Measurements from ENCODE around the gene ARPC5L. TPM values are rescaled to one million over a fixed set of nuclear protein-coding genes. Genes with fewer than 3 reads are reported as not detected.
A peak's percentile ranks its signal among the peaks of the same experiment; 100 is the strongest.

The ARPC5L gene
- total and polyA plus RNA-seq, 2 of the 13 experiments (the other 11 are each of a cell fraction or from before 2014, with no cell fraction given): 29.9 to 33.8 TPM

DNA sequence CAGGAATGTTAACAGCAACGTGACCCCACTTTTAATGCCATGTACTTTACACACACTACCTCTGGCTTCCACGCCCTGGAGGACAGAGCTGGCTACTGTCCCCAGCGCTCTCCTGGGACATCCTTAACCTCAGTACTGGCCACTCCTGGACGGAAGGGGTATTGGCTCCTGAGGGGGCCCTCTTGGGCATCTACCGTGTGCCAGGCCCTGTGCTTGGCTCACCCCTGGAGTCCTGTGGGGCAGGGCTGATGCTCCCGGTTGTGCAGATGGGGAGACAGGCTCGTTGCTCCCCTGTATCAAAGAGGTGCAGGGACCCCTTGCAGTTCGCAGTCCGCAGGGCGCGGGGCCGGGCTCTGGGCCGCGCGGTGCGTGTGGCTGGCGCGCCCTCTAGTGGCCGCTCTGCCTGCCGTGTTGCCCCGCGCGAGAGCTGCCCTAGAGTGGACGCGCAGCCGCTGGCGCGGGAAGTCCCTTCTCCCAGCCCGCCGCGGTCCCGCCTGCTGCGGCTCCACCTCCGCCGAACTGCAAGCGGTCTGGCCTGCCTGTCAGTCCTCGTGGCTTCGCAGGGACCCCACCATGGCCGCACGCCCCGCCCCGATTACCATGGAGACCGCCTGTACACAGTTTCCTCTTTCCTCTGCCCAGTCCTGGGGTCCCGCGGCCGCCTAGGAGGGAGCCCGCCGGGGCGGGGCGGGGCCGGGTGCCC is 8.9 kb upstream of the ARPC5L start, which contains the start of gene WDR38 (continued):
- TF ChIP-seq, protein P1, sequence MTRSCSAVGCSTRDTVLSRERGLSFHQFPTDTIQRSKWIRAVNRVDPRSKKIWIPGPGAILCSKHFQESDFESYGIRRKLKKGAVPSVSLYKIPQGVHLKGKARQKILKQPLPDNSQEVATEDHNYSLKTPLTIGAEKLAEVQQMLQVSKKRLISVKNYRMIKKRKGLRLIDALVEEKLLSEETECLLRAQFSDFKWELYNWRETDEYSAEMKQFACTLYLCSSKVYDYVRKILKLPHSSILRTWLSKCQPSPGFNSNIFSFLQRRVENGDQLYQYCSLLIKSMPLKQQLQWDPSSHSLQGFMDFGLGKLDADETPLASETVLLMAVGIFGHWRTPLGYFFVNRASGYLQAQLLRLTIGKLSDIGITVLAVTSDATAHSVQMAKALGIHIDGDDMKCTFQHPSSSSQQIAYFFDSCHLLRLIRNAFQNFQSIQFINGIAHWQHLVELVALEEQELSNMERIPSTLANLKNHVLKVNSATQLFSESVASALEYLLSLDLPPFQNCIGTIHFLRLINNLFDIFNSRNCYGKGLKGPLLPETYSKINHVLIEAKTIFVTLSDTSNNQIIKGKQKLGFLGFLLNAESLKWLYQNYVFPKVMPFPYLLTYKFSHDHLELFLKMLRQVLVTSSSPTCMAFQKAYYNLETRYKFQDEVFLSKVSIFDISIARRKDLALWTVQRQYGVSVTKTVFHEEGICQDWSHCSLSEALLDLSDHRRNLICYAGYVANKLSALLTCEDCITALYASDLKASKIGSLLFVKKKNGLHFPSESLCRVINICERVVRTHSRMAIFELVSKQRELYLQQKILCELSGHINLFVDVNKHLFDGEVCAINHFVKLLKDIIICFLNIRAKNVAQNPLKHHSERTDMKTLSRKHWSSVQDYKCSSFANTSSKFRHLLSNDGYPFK (CRISPR knock-in tag; IDR thresholded peaks at IDR 0.05; ENCODE audit: borderline replicate concordance): peak; percentile 57; the same call in 1 of the 2 replicates
- TF ChIP-seq HMG20A (CRISPR knock-in tag; IDR thresholded peaks at IDR 0.05; ENCODE audit: borderline replicate concordance): no peak
- TF ChIP-seq ZNF550 (CRISPR knock-in tag; IDR thresholded peaks at IDR 0.05; ENCODE audit: borderline replicate concordance): no peak
- no peak for TF ChIP-seq RFXANK (CRISPR knock-in tag; IDR thresholded peaks at IDR 0.05)
- TF ChIP-seq, protein P2, sequence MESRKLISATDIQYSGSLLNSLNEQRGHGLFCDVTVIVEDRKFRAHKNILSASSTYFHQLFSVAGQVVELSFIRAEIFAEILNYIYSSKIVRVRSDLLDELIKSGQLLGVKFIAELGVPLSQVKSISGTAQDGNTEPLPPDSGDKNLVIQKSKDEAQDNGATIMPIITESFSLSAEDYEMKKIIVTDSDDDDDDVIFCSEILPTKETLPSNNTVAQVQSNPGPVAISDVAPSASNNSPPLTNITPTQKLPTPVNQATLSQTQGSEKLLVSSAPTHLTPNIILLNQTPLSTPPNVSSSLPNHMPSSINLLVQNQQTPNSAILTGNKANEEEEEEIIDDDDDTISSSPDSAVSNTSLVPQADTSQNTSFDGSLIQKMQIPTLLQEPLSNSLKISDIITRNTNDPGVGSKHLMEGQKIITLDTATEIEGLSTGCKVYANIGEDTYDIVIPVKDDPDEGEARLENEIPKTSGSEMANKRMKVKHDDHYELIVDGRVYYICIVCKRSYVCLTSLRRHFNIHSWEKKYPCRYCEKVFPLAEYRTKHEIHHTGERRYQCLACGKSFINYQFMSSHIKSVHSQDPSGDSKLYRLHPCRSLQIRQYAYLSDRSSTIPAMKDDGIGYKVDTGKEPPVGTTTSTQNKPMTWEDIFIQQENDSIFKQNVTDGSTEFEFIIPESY (CRISPR knock-in tag; IDR thresholded peaks at IDR 0.05): peak; percentile 47; the same call in 1 of the 2 replicates
- no peak for TF ChIP-seq SCMH1 (CRISPR knock-in tag; IDR thresholded peaks at IDR 0.05; ENCODE audit: borderline replicate concordance)
- TF ChIP-seq, protein P3, sequence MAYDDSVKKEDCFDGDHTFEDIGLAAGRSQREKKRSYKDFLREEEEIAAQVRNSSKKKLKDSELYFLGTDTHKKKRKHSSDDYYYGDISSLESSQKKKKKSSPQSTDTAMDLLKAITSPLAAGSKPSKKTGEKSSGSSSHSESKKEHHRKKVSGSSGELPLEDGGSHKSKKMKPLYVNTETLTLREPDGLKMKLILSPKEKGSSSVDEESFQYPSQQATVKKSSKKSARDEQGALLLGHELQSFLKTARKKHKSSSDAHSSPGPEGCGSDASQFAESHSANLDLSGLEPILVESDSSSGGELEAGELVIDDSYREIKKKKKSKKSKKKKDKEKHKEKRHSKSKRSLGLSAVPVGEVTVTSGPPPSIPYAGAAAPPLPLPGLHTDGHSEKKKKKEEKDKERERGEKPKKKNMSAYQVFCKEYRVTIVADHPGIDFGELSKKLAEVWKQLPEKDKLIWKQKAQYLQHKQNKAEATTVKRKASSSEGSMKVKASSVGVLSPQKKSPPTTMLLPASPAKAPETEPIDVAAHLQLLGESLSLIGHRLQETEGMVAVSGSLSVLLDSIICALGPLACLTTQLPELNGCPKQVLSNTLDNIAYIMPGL (CRISPR knock-in tag; IDR thresholded peaks at IDR 0.05; ENCODE audit: borderline replicate concordance in 1 of 2, low read depth in 1 of 2): peak; percentile 86 to 95
- peak; percentile 76 for TF ChIP-seq ERF (CRISPR knock-in tag; IDR thresholded peaks at IDR 0.05)
- TF ChIP-seq GATAD1 (CRISPR knock-in tag; IDR thresholded peaks at IDR 0.05): peak; percentile 59
- TF ChIP-seq, protein P4, sequence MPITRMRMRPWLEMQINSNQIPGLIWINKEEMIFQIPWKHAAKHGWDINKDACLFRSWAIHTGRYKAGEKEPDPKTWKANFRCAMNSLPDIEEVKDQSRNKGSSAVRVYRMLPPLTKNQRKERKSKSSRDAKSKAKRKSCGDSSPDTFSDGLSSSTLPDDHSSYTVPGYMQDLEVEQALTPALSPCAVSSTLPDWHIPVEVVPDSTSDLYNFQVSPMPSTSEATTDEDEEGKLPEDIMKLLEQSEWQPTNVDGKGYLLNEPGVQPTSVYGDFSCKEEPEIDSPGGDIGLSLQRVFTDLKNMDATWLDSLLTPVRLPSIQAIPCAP (CRISPR knock-in tag; IDR thresholded peaks at IDR 0.05; ENCODE audit: low read depth): no peak
- peak; percentile 1; the same call in 1 of the 2 replicates for TF ChIP-seq ZNF788 (CRISPR knock-in tag; IDR thresholded peaks at IDR 0.05; ENCODE audit: borderline replicate concordance)
- TF ChIP-seq ZSCAN21 (CRISPR knock-in tag; IDR thresholded peaks at IDR 0.05; ENCODE audit: borderline replicate concordance): peak; percentile 55; the same call in 1 of the 2 replicates
- no peak; the same call in 1 of the 2 replicates for TF ChIP-seq ZNF629 (CRISPR knock-in tag; conservative IDR thresholded peaks at IDR 0.05)
- TF ChIP-seq, protein P5, sequence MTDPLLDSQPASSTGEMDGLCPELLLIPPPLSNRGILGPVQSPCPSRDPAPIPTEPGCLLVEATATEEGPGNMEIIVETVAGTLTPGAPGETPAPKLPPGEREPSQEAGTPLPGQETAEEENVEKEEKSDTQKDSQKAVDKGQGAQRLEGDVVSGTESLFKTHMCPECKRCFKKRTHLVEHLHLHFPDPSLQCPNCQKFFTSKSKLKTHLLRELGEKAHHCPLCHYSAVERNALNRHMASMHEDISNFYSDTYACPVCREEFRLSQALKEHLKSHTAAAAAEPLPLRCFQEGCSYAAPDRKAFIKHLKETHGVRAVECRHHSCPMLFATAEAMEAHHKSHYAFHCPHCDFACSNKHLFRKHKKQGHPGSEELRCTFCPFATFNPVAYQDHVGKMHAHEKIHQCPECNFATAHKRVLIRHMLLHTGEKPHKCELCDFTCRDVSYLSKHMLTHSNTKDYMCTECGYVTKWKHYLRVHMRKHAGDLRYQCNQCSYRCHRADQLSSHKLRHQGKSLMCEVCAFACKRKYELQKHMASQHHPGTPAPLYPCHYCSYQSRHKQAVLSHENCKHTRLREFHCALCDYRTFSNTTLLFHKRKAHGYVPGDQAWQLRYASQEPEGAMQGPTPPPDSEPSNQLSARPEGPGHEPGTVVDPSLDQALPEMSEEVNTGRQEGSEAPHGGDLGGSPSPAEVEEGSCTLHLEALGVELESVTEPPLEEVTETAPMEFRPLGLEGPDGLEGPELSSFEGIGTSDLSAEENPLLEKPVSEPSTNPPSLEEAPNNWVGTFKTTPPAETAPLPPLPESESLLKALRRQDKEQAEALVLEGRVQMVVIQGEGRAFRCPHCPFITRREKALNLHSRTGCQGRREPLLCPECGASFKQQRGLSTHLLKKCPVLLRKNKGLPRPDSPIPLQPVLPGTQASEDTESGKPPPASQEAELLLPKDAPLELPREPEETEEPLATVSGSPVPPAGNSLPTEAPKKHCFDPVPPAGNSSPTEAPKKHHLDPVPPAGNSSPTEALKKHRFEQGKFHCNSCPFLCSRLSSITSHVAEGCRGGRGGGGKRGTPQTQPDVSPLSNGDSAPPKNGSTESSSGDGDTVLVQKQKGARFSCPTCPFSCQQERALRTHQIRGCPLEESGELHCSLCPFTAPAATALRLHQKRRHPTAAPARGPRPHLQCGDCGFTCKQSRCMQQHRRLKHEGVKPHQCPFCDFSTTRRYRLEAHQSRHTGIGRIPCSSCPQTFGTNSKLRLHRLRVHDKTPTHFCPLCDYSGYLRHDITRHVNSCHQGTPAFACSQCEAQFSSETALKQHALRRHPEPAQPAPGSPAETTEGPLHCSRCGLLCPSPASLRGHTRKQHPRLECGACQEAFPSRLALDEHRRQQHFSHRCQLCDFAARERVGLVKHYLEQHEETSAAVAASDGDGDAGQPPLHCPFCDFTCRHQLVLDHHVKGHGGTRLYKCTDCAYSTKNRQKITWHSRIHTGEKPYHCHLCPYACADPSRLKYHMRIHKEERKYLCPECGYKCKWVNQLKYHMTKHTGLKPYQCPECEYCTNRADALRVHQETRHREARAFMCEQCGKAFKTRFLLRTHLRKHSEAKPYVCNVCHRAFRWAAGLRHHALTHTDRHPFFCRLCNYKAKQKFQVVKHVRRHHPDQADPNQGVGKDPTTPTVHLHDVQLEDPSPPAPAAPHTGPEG (CRISPR knock-in tag; IDR thresholded peaks at IDR 0.05): peak; percentile 46; the same call in 1 of the 2 replicates
